HG03045 (cell line): ENCODE results near the gene RNASEH2A.

Experiments
- ATAC-seq: cut with Tn5 transposase; IDR thresholded peaks from one replicate; pipeline ENCODE4 v1.9.1; 2021; ENCODE audit warnings: mild to moderate bottlenecking, moderate library complexity; ENCODE audit not compliant: unreplicated experiment

The RNASEH2A gene

GRCh38 chr19:12782424-12783290 is 23.7 kb upstream of the RNASEH2A start:
- ATAC-seq, result peak; percentile 37

DNA sequence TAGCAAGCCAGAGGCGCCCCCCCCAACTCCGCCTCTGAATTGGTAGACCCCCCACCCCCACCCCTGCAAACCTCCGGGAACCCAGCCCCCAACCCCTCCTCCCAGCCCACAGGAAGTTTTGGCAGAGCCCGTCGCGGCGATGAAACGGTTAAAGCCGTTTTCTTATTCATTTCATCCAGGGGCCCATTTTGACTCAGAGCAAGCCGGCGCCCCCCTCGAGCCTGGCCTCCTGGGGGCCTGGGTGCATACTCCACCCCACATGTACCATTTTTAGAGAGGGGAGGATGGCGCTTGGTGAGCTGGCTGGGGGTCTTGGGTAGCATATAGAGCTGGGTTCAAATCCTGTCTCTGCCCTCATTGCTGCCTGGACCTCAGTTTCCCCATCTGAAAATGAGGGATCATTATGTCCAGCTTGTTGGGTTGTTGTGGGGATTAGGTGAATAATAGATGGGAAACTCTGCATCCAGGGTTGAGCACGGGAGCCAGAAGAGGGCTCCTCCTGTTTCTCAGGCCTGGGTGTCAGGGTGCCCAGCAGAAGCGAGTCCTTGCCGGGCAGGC is 23.0 kb upstream of the RNASEH2A start:
- ATAC-seq, result no peak

DNA sequence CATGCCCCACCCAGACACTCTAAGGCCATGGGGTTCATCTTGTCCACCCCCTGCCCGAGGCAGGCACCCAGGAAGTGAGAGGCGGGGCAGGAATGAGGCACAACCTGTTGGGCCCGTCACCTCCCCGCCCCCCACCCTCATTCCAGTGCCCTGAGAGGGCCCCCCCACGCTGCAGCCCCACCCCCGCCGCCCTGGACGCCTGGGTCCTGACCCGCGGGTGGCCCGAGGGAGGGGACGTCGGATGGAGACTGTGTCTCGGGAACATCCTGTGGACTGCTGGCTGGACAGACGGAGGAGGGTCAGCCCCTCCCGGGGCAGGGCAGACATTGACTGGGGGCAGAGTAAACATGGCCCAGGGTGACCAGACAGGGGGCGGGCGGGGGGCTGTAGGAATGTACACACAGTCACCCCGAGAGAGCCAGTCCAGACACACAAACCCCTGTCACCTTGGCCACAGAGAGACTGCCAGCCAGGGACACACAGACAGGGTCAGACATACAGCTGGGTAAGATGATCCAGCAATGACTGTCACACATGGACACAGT is 22.5 kb upstream of the RNASEH2A start:
- ATAC-seq, result no peak

GRCh38 chr19:12784394-12784870 is 22.0 kb upstream of the RNASEH2A start:
- no peak for ATAC-seq

DNA sequence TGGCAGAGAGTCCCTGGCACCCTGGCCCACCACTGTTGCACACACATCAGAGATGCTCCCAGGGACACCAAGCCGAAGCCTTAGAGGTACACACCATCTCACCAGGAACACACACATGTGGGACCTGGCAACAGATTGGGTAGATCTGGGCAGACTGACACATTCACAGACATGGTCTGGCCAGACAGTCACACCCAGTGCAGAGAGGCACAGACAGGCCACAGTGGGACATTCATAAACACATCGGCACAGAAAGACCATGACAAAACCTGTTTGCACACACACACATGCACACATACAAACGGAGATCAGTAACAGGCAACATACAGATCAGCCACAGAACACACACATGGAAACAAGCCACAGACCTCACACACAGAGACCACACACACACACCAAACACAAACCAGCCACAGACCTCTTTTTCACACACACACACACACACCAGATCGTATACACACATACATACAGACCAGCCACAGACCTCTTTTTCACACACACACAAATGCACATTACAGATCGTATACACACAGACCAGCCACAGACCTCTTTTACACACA is 21.4 kb upstream of the RNASEH2A start:
- ATAC-seq, result no peak

DNA sequence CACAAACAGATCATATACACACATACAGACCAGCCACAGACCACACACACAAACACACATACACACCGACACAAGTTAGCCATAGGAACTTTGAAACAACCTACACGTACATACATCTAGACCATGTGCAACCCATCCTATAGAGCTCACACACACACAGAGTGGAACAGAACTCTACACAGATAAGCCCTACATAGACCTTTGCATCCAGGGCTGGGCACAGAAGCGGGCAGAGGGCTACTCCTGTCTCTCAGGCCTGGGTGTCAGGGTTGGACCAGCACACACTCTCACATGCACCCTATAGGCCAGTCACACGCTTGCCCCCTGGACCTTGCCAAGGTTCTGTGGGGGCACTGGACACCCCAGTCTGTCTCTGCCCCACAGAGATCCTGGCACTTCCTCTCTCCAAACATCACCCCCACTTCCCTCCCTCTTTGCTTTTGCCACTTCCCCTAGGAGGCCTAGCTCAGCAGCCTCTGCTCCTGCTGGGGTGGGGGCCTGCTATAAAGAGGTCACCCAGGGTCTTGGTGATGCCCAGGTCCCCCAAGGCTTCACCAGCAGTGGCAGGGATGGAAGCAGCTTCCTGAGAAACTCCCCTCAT is 20.9 kb upstream of the RNASEH2A start:
- ATAC-seq, result no peak

GRCh38 chr19:12786141-12786870 is 20.1 kb upstream of the RNASEH2A start:
- ATAC-seq, result no peak

DNA sequence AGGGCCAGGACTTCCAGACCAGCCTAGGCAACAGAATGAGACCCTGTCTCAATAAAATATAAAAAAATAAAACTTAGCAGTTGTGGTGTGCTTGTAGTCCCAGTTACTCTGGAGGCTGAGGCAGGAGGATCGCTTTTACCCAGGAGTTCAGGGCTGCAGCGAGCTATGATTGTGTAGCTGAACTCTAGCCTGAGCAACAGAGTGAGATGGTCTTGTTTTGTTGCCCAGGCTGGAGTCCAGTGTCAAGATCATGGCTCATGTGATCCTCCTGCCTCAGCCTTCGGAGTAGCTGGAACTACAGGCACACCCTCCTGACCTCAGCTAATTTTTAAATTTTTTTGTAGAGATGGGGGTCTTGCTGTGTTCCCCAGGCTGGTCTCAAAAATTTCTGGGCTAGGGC is 19.4 kb upstream of the RNASEH2A start:
- no peak for ATAC-seq

DNA sequence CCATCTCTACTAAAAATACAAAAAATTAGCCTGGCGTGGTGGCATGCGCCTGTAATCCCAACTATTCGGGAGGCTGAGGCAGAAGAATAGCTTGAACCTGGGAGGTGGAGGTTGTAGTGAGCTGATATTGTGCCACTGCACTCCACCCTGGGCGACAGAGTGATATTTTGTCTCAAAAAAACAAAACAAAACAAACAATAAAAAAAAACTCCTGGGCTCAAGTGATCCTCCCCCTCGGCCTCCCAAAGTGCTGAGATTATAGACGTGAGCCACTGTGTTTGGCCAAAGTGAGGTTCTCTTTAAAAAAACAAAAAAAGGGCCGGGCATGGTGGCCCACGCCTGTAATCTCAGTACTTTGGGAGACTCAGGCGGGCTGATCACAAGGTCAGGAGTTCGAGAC is 18.9 kb upstream of the RNASEH2A start:
- ATAC-seq, result no peak

GRCh38 chr19:12788042-12788681 is 18.2 kb upstream of the RNASEH2A start:
- ATAC-seq, result no peak

GRCh38 chr19:12788682-12789097 is 17.7 kb upstream of the RNASEH2A start:
- no peak for ATAC-seq

DNA sequence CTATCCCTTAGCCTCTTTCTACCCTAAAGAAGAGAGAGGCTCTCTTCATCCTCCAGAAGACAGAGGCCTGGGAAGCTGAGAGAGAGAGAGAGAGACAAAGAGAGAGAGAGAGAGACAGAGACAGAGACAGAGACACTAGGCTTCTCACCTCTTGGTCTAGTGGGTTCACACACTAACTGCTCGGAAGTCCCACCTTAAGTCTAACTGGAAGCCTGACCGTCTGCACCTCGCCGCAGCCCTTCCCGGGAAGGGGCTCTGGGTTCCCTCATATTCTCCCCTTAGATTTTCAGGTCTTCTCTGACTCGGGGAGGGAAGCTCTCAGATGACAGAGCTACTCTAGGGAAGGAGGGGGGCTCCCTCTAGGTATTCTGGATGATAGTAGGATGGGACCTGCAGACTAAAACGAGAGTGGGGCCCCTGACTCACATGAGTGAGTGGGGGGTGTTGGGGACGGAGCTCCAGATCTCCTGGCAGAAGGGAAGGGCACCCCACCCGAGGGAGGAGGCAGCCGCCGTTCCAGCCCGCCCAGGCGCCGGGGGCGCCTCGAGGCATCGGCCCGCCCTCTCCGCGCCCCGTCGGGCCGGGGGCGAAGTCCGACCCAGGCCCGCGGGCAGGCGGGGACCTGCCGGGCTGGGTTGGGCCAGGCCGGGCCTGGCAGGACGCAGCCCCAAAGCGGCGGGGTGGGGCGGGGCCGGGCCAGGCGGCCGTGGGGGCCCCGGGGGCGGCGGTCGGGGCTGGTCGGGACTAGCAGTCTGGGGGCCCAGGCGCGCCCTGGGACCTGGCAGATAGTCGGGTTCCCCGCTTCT is 17.1 kb upstream of the RNASEH2A start:
- ATAC-seq, result no peak

- ATAC-seq, result peak; percentile 36
These were observed 16.3 kb upstream of the RNASEH2A start for GRCh38 chr19:12789904-12790619.

DNA sequence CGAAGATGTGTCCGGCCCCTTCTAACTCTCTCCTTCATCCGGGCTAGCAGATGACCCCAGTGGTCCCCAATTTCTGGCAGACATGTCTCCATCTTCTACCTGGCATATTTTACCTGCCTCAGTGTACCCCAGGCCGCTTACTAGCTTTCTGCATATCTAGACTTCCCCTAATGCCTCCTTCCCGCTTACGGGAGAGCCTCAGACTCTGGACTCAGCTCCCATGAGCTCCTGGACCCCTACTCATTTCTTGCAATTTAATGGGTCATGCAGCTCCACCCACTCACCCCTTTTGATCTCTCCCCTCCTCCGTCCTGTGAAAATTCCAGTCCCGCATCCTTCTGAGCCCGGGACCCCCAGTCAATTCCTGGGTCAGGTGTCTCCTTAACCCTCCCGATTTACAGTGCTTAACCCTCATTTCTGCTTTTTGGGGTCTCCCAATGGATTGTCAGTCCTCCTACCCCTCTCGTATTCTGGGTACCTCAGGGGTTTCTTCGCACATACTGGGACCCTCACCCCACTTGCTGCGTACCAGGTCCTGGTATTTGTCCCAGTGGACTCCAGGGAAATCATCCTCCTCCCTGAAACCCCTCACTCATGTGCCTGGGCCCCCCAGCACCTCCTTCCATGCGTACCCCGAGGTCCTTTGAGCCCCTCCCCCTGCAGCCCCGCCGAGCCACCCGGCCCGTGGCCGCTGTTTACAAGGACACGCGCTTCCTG is 15.6 kb upstream of the RNASEH2A start:
- no peak for ATAC-seq

DNA sequence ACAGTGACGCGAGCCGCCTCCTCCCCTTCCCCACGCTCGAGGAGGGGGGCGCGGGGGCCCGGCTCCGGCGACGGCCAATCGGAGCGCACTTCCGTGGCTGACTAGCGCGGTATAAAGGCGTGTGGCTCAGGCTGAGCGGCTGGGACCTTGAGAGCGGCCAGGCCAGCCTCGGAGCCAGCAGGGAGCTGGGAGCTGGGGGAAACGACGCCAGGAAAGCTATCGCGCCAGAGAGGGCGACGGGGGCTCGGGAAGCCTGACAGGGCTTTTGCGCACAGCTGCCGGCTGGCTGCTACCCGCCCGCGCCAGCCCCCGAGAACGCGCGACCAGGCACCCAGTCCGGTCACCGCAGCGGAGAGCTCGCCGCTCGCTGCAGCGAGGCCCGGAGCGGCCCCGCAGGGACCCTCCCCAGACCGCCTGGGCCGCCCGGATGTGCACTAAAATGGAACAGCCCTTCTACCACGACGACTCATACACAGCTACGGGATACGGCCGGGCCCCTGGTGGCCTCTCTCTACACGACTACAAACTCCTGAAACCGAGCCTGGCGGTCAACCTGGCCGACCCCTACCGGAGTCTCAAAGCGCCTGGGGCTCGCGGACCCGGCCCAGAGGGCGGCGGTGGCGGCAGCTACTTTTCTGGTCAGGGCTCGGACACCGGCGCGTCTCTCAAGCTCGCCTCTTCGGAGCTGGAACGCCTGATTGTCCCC is 14.9 kb upstream of the RNASEH2A start, which contains the start of gene JUNB:
JUNB (plus strand) TSS at position 142 of the 706 bp plus-strand sequence; CDS start at position 428, 286 bp downstream.
- ATAC-seq, result peak; percentile 25

DNA sequence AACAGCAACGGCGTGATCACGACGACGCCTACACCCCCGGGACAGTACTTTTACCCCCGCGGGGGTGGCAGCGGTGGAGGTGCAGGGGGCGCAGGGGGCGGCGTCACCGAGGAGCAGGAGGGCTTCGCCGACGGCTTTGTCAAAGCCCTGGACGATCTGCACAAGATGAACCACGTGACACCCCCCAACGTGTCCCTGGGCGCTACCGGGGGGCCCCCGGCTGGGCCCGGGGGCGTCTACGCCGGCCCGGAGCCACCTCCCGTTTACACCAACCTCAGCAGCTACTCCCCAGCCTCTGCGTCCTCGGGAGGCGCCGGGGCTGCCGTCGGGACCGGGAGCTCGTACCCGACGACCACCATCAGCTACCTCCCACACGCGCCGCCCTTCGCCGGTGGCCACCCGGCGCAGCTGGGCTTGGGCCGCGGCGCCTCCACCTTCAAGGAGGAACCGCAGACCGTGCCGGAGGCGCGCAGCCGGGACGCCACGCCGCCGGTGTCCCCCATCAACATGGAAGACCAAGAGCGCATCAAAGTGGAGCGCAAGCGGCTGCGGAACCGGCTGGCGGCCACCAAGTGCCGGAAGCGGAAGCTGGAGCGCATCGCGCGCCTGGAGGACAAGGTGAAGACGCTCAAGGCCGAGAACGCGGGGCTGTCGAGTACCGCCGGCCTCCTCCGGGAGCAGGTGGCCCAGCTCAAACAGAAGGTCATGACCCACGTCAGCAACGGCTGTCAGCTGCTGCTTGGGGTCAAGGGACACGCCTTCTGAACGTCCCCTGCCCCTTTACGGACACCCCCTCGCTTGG is 14.1 kb upstream of the RNASEH2A start:
- ATAC-seq, result no peak
